ENCODE measurements around the gene L2HGDH.

L2HGDH gene

GRCh38 chr14:50270932-50271331, 41.1 kb downstream of the L2HGDH start:
- no peak for DNase-seq

GRCh38 chr14:50265029-50265428, 47.0 kb downstream of the L2HGDH start:
- DNase-seq = no peak

GRCh38 chr14:50263321-50263720, 48.7 kb downstream of the L2HGDH start:
- no peak for DNase-seq

GRCh38 chr14:50262865-50263264, 49.2 kb downstream of the L2HGDH start:
- DNase-seq = no peak

- no peak for DNase-seq
Measured at GRCh38 chr14:50260511-50260910, 51.5 kb downstream of the L2HGDH start.

GRCh38 chr14:50260072-50260471, 52.0 kb downstream of the L2HGDH start:
- no peak for DNase-seq

- DNase-seq = no peak
Measured at GRCh38 chr14:50257732-50258131, 54.3 kb downstream of the L2HGDH start.

- no peak for DNase-seq
Measured at GRCh38 chr14:50254248-50254647, 57.8 kb downstream of the L2HGDH start.

- DNase-seq = no peak
Measured at GRCh38 chr14:50249136-50249775, 62.8 kb downstream of the L2HGDH start.

GRCh38 chr14:50247245-50247644, 64.8 kb downstream of the L2HGDH start:
- DNase-seq = no peak

GRCh38 chr14:50242566-50243310, 69.3 kb downstream of the L2HGDH start:
- no peak for DNase-seq

- no peak for DNase-seq
Measured at GRCh38 chr14:50242096-50242495, 69.9 kb downstream of the L2HGDH start.

GRCh38 chr14:50237427-50237826, 74.6 kb downstream of the L2HGDH start:
- no peak for DNase-seq

- DNase-seq = no peak
Measured at GRCh38 chr14:50233951-50234250, 78.1 kb downstream of the L2HGDH start.

GRCh38 chr14:50233166-50233950, 78.7 kb downstream of the L2HGDH start:
- peak; percentile 33 for DNase-seq

- DNase-seq = no peak
Measured at GRCh38 chr14:50232276-50232642, 79.8 kb downstream of the L2HGDH start.

- peak; percentile 80 for DNase-seq
Measured at GRCh38 chr14:50231475-50232275, 80.4 kb downstream of the L2HGDH start, which contains the start of gene SOS2. SOS2 (minus strand) TSS chr14:50231578; CDS start chr14:50231283, 295 bp downstream.

- DNase-seq = peak; percentile 46
Measured at GRCh38 chr14:50230701-50231474, 81.1 kb downstream of the L2HGDH start.

GRCh38 chr14:50230401-50230700, 81.7 kb downstream of the L2HGDH start:
- DNase-seq = no peak

- no peak for DNase-seq
Measured at GRCh38 chr14:50229681-50230080, 82.3 kb downstream of the L2HGDH start.

- DNase-seq = no peak
Measured at GRCh38 chr14:50228313-50228712, 83.7 kb downstream of the L2HGDH start.

GRCh38 chr14:50225974-50226297, 86.1 kb downstream of the L2HGDH start:
- DNase-seq = no peak
